ENCODE results near the gene CDC42BPA. TPM values are rescaled to one million over a fixed set of nuclear protein-coding genes. Genes with fewer than 3 reads are reported as not detected.

CDC42BPA gene
- total RNA-seq, 1 experiment from 2014 or later: 30.1 TPM

DNA sequence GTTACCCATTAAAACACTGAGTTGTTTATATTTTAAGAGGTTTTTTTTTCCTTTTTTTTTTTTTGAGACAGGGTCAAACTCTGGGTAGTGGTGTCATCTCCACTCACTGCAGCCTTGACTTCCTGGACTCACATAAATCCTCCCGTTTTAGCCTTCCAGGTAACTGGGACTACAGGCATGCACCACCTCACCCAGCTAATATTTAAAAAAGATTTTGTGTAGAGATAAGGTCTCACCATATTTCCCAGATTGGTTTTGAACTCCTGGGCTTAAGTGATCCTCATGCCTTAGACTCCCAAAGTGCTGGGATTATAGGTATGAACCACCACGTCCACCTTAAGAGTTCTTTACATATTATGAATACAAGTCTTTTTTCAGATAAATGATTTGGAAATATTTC, 231.7 kb downstream of the CDC42BPA start:
- no peaks in the 10 kb centered on the region for H3K9me3 ChIP-seq (ENCODE audit: control insufficient read depth, low read depth, low read length)
- H3K36me3 Mint-ChIP-seq (ENCODE audit: insufficient read depth in 1 of 3, low read depth in 3 of 3): peaks cover 33 to 51% (median 46%) of the 10 kb centered on the region in 3 experiments
- no peak overlapping the region for H4K5ac ChIP-seq (ENCODE audit: insufficient read length, low read depth, low read length)
- no peak overlapping the region for H3K23ac ChIP-seq (ENCODE audit: insufficient read length, low read depth, low read length)
- no peak overlapping the region for H3K18ac ChIP-seq (ENCODE audit: insufficient read length, low read depth, low read length)
- H3K14ac ChIP-seq (ENCODE audit: insufficient read depth, low read length): no peak overlapping the region
- no CpG with 5 or more reads among the region's 2 CpGs for WGBS (ENCODE audit: extremely low coverage, insufficient read length, low lambda C conversion rate)
- no peak overlapping the region for H4K8ac ChIP-seq (replicated peaks; ENCODE audit: insufficient read length, low read depth, low read length)
- no peak overlapping the region for H3K27ac ChIP-seq (ENCODE audit: insufficient read length, low read depth, low read length)
- H3K4me3 Mint-ChIP-seq: no peak overlapping the region
- no peak overlapping the region for H2BK120ac ChIP-seq (ENCODE audit: low read depth, low read length, poor library complexity, severe bottlenecking)
- H3K56ac ChIP-seq (ENCODE audit: insufficient read length, low read depth, low read length): no peak overlapping the region
- no peak overlapping the region for H3K4ac ChIP-seq (ENCODE audit: low read depth, low read length)
- H2BK12ac ChIP-seq (ENCODE audit: insufficient read length, low read depth, low read length): no peak overlapping the region
- no peak overlapping the region for H4K91ac ChIP-seq (ENCODE audit: insufficient read length, low read depth, low read length)
- no peaks in the 10 kb centered on the region for H3K4me1 ChIP-seq (ENCODE audit: insufficient read depth, low read length)
- H3K9me3 Mint-ChIP-seq: peaks cover 9 to 16% of the 10 kb centered on the region in 2 experiments
- H3K79me2 ChIP-seq (ENCODE audit: insufficient read depth, low read length): no peaks in the 10 kb centered on the region
- no peak overlapping the region for H2AFZ ChIP-seq (ENCODE audit: low read length)
- no peaks in the 10 kb centered on the region for H3K27me3 ChIP-seq (ENCODE audit: insufficient read depth, low read length)
- H3K4me1 Mint-ChIP-seq: no peaks in the 10 kb centered on the region
- no peak overlapping the region for H3K9ac ChIP-seq (ENCODE audit: extremely low read depth, insufficient read length, low read length)
- H3K27me3 Mint-ChIP-seq (ENCODE audit: low read depth): no peaks in the 10 kb centered on the region
- no peak overlapping the region for H2BK5ac ChIP-seq (ENCODE audit: insufficient read length, low read length)
- no peak overlapping the region for H2BK20ac ChIP-seq (ENCODE audit: low read depth, low read length, poor library complexity, severe bottlenecking)
- no peaks in the 10 kb centered on the region for H4K20me1 ChIP-seq (ENCODE audit: control insufficient read depth, insufficient read depth, insufficient read length)
- TF ChIP-seq, protein P1, sequence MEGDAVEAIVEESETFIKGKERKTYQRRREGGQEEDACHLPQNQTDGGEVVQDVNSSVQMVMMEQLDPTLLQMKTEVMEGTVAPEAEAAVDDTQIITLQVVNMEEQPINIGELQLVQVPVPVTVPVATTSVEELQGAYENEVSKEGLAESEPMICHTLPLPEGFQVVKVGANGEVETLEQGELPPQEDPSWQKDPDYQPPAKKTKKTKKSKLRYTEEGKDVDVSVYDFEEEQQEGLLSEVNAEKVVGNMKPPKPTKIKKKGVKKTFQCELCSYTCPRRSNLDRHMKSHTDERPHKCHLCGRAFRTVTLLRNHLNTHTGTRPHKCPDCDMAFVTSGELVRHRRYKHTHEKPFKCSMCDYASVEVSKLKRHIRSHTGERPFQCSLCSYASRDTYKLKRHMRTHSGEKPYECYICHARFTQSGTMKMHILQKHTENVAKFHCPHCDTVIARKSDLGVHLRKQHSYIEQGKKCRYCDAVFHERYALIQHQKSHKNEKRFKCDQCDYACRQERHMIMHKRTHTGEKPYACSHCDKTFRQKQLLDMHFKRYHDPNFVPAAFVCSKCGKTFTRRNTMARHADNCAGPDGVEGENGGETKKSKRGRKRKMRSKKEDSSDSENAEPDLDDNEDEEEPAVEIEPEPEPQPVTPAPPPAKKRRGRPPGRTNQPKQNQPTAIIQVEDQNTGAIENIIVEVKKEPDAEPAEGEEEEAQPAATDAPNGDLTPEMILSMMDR (conservative IDR thresholded peaks at IDR 0.05): no peak
- no peaks in the 10 kb centered on the region for H3K23me2 ChIP-seq (ENCODE audit: insufficient read length, low read depth, low read length, poor library complexity, severe bottlenecking)
- no peak for DNase-seq
- no peak overlapping the region for H3T11ph ChIP-seq (ENCODE audit: low read length)
- H2AK5ac ChIP-seq (ENCODE audit: insufficient read length, low read length): no peak overlapping the region
- no peak overlapping the region for H3K4me2 ChIP-seq (ENCODE audit: insufficient read depth, insufficient read length, low read length)
- no peak overlapping the region for H2BK15ac ChIP-seq (ENCODE audit: low read depth, low read length)
- no peaks in the 10 kb centered on the region for H3K79me1 ChIP-seq (ENCODE audit: insufficient read depth, low read depth, low read length, poor library complexity, severe bottlenecking)
- H3K27ac Mint-ChIP-seq: no peak overlapping the region

All from H9 (cell line).